Erythroblast (primary cell): Measurements from ENCODE around the gene HTRA1.

Experiments
- GATA1 ChIP-seq: IDR thresholded peaks from 2 replicates; pipeline ENCODE4 v1.6.1; 2011; ENCODE audit warnings: low read depth, mild to moderate bottlenecking, control low read depth, low read length, moderate library complexity
- POLR2A ChIP-seq: IDR thresholded peaks from 2 replicates; pipeline ENCODE4 v1.6.1; 2011; ENCODE audit warnings: mild to moderate bottlenecking, low read length

DNA sequence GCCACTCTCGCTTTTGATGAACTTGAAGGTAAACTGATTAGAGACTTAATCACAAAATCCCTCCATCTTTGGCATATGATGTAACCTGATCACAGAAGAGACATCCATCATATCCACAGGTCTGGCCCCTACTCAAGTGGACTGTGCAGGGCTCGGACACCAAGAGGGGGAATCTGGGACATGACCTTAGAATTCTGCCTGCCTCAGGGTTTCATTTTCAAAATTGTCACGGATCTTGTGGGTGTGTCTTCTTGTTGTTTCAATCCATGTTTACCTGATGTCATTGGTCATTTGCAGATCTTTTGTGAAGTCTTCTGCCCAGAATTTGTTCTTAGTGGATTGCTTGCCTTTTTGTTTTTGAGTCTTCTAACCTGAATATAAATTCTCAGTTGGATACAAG is 12.8 kb upstream of the HTRA1 start:
- no peak for TF ChIP-seq POLR2A
- no peak for TF ChIP-seq GATA1
